Thyroid gland (tissue), 4 donors: ENCODE results near the gene OR8B3. TPM values are rescaled to one million over a fixed set of nuclear protein-coding genes. Genes with fewer than 3 reads are reported as not detected.
"Not testable (repeated sequence)": the region's sequence is repeated elsewhere in the genome, so short reads cannot be mapped to it uniquely, and the experiment has no call there.

Source experiments
- DNase-seq, 2 donors: peaks; one replicate each; pipeline ENCODE4 v3.0.0-alpha.2; 2019
- H3K27ac ChIP-seq, 3 donors: fragments of 200-600 bp; sonication (generic); 1 replicate in 2 of 3; 2 replicates in 1 of 3; pipeline ENCODE4 v1.5.1; 2016 to 2019; ENCODE audit warnings: mild to moderate bottlenecking in 1 of 3, moderate library complexity in 1 of 3
- H3K27me3 ChIP-seq: fragments of 200-600 bp; sonication (generic); one replicate; pipeline ENCODE4 v1.5.1; 2019
- H3K36me3 ChIP-seq, 2 donors: fragments of 200-600 bp; sonication (generic); one replicate each; pipeline ENCODE4 v1.5.1; 2016 to 2019
- H3K4me1 ChIP-seq, 2 donors: fragments of 200-600 bp; sonication (generic); one replicate each; pipeline ENCODE4 v1.5.1; 2017 to 2019
- H3K4me3 ChIP-seq, 3 donors: fragments of 200-600 bp; sonication (generic); replicated peaks in 1 of 3; 1 replicate in 2 of 3; 2 replicates in 1 of 3; pipeline ENCODE4 v1.5.1; 2016; ENCODE audit warnings: mild to moderate bottlenecking in 1 of 3
- H3K9me3 ChIP-seq: fragments of 200-600 bp; sonication (generic); one replicate; pipeline ENCODE4 v1.5.1; 2017
- CTCF ChIP-seq, 6 experiments: fragments of 200-600 bp in 3 of 6; fragments of 450-650 bp in 3 of 6; sonication (generic) in 3 of 6; IDR thresholded peaks; one replicate each; pipeline ENCODE4 v1.5.1; 2016 to 2019; ENCODE audit warnings: antibody characterized with exemption in 6 of 6, mild to moderate bottlenecking in 2 of 6, inconsistent platforms in 1 of 6, moderate library complexity in 1 of 6
- POLR2A ChIP-seq, 2 donors: fragments of 450-650 bp; IDR thresholded peaks; one replicate each; pipeline ENCODE4 v1.6.1; 2017; ENCODE audit warnings: antibody characterized with exemption in 2 of 2, mild to moderate bottlenecking in 2 of 2, moderate library complexity in 1 of 2
- WGBS, 2 donors: methylation state at CpG; one replicate each; pipeline ENCODE4 v1.1.5; 2017; 5-methylcytosine and 5-hydroxymethylcytosine counted together
- intact Hi-C: fragments of 100-400 bp; cut with DNase I; formaldehyde crosslinking; loops from one replicate; pipeline ENCODE4 v1.15.1; 2023
- total RNA-seq, 4 donors: library from RNA; depleted of rRNA; stranded (reverse); fragments of >200 nt; gene quantifications; one replicate each; pipeline ENCODE4 v1.2.3, GENCODE V29; 2016

The OR8B3 gene
- total RNA-seq, 4 donors from 2014 or later = not detected

DNA sequence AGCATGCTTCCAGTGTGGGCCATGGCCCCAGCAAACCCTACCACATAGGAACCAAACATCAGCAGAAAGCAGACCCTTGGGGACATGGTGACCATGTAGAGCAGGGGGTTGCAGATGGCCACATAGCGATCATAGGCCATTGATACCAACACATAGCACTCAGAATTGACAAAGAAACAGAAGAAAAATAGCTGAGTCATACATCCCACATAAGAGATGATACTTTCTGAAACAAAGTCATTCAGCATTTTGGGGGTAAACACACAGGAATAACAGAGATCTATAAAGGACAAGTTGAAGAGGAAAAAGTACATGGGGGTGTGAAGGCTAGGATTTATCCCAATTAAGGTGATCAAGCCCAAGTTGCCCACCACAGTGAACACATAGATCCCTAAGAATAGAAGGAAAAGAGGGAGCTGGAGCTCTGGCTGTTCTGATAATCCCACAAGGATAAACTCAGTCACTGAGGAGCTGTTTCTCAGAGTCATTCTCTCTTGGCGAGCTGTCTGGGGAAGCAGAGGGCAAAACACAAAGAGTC lies 25.6 kb upstream of the OR8B3 start, which contains the start of gene OR8B4:
TSS of gene OR8B4 (minus strand) at position 488 of the 538 bp plus-strand sequence. CDS start at position 488, 0 bp downstream.
- Histone ChIP-seq H3K27ac (no peak within 1 kb of the TSS), H3K4me1 (no peaks in the 10 kb centered on the region), H3K27me3 (no peaks in the 10 kb centered on the region), H3K4me3 (no peak within 1 kb of the TSS), H3K36me3 (no peaks in the 10 kb centered on the region), H3K9me3 (no peaks in the 10 kb centered on the region)
- WGBS, 2 donors = 89 to 91% methylated on average over 2 of the region's 2 CpGs
- DNase-seq = no peak
- intact Hi-C loops = no loop called here
- no peak for TF ChIP-seq POLR2A (IDR thresholded peaks at IDR 0.05)
- no peak for TF ChIP-seq CTCF (IDR thresholded peaks at IDR 0.05)

DNA sequence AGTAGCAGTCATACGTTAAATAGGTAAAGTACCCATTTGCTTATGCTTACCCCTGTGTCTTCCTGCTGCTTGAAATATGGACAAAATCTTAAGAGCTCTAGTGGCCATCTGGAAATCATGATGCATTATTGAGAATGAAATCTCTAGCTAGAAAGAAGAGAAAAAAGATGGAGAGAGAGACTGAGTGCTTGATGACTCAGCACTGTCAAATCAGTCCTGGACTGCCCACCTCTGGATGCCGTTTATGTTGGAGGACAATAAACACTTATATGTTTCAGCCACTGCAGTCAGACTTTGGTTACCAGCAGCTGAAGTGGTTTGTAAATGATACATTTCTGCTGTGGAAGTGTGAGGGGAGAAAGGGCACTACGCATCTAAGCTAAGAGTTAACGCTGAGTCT lies 22.2 kb upstream of the OR8B3 start:
- no peaks in the 10 kb centered on the region for H3K27me3 ChIP-seq
- no peak for TF ChIP-seq CTCF (IDR thresholded peaks at IDR 0.05)
- no peak for TF ChIP-seq POLR2A (IDR thresholded peaks at IDR 0.05)
- no peak for DNase-seq
- H3K9me3 ChIP-seq = no peaks in the 10 kb centered on the region
- no peaks in the 10 kb centered on the region for H3K36me3 ChIP-seq
- H3K4me3 ChIP-seq = no peak overlapping the region
- no peaks in the 10 kb centered on the region for H3K4me1 ChIP-seq
- 74 to 81% methylated on average over 4 of the region's 4 CpGs for WGBS, 2 donors
- no peak overlapping the region for H3K27ac ChIP-seq
- intact Hi-C loops = no loop called here

- Histone ChIP-seq H3K4me1 (no peaks in the 10 kb centered on the region), H3K9me3 (no peaks in the 10 kb centered on the region), H3K27me3 (no peaks in the 10 kb centered on the region), H3K27ac (no peak overlapping the region), H3K4me3 (no peak overlapping the region), H3K36me3 (no peaks in the 10 kb centered on the region)
- DNase-seq = no peak
- intact Hi-C loops = no loop called here
- peak; percentile 24 to 80 (median 51) for TF ChIP-seq CTCF (IDR thresholded peaks at IDR 0.05)
- TF ChIP-seq POLR2A (IDR thresholded peaks at IDR 0.05) = no peak
- 18 to 21% methylated on average over 5 of the region's 5 CpGs for WGBS, 2 donors
These were observed 16.6 kb upstream of the OR8B3 start for GRCh38 chr11:124415356-124415923.

DNA sequence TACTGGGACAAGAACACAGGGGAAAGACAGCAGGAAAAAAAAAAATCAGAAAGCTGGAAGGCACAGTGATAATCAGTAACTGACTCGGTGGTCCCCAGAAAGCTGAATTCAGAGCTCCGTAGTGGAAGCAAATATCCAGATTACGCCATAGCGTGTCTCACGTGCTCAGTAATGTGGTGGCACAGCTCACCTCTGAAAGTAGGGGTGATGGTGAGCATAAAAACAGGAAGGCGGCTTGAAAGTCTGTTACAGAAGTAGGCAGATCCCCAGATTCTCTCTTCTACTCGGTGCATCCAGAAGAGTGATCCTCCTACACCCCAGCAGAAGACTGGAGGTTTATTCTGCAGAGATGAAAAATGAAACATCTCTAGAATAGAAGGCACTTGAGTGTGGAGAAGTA lies 11.1 kb upstream of the OR8B3 start:
- H3K36me3 ChIP-seq = no peaks in the 10 kb centered on the region
- no peaks in the 10 kb centered on the region for H3K4me1 ChIP-seq
- DNase-seq = no peak
- no peaks in the 10 kb centered on the region for H3K27me3 ChIP-seq
- no peak for TF ChIP-seq CTCF (IDR thresholded peaks at IDR 0.05)
- TF ChIP-seq POLR2A (IDR thresholded peaks at IDR 0.05) = no peak
- H3K27ac ChIP-seq = no peak overlapping the region
- H3K9me3 ChIP-seq = no peaks in the 10 kb centered on the region
- H3K4me3 ChIP-seq = no peak overlapping the region
- intact Hi-C loops = loop anchor here (5.0 kb wide), 1 partner anchor 172 kb away; no protein-coding TSS in a partner anchor
- WGBS, 2 donors = 87 to 88% methylated on average over 7 of the region's 7 CpGs

DNA sequence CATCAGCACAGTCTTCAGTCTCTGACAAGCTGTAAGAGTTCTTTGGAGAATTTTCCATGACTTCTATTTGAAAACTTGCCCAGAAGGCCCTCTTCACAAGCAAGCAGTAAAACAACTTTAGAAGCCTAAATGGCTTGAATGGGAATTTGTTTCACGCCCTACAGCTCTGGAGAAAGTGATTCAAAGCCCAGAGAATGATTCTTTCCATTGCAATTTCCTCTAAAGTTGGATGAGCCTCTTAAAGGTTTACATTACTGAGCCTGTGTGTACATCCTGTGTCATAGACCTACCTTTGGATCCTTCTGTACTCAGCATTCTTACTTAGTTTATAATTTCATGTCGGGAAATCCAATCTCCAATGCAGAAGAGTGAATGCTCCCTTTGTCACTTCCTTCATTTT lies 6.8 kb upstream of the OR8B3 start:
- Histone ChIP-seq H3K27ac (no peak overlapping the region), H3K9me3 (no peaks in the 10 kb centered on the region), H3K27me3 (no peaks in the 10 kb centered on the region), H3K4me3 (no peak overlapping the region), H3K4me1 (no peaks in the 10 kb centered on the region), H3K36me3 (no peaks in the 10 kb centered on the region)
- DNase-seq = no peak
- 40 to 47% methylated on average over 2 of the region's 2 CpGs for WGBS, 2 donors
- TF ChIP-seq POLR2A (IDR thresholded peaks at IDR 0.05) (no peak), CTCF (IDR thresholded peaks at IDR 0.05) (no peak)
- intact Hi-C loops = no loop called here

GRCh38 chr11:124403186-124403585 lies 4.4 kb upstream of the OR8B3 start:
- H3K36me3 ChIP-seq, intact Hi-C loops, H3K27me3 ChIP-seq, H3K9me3 ChIP-seq, H3K4me3 ChIP-seq, H3K4me1 ChIP-seq, H3K27ac ChIP-seq, DNase-seq: not testable (repeated sequence)
- 93 to 96% methylated on average over 11 to 23 of the region's 27 CpGs for WGBS, 2 donors
